Measurements from ENCODE around the gene TMTC2.

Gene TMTC2

DNA sequence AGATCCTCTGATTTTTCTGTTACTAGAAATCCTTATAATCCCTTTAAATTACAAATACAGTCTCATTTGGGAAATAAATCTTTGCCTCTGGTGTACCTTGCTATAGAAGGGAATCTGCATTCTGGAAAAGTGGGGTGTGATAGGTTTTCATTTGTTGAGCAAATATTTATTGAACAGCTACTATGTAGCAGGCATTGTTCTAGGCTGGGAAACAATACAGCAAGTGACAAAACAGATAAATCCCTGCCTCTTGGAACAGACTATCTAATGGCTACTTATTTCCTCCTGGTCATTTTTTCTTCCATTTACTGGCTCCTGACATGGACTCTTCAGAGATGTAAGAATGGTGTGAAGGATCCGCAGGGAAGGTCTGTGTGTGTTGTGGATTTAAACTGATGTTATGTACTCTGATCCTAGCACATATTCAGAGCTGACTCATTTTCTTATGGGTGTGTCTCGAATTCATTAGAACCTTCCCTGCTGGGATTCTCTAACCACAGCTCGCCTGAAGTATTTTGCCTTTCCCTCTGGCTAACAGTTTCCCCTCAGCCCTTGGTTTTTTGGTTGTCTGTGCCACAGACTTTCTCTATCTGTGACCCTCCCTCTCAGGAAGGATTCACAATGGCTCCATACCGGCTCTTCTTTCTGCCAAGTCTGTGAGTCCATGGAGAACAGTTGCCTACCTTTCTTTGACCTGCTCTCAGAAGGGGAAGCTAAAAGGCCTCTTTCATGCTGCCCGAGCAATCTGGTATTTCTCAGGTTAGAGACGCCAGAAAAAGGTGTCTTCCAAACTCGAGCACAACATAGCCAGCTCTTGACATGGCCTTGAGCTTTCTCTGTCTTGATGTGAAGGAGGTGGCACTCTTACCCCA is 53.7 kb downstream of the TMTC2 start:
- peak; percentile 75 for DNase-seq (ENCODE audit: low spot score)
- no peak overlapping the region for H3K27ac ChIP-seq
- TF ChIP-seq CTCF (conservative IDR thresholded peaks at IDR 0.05; ENCODE audit: low read depth): no peak
- POLR2A ChIA-PET (ENCODE audit: low non-redundant PET): no interaction called here
- CTCF ChIA-PET: no interaction called here

DNA sequence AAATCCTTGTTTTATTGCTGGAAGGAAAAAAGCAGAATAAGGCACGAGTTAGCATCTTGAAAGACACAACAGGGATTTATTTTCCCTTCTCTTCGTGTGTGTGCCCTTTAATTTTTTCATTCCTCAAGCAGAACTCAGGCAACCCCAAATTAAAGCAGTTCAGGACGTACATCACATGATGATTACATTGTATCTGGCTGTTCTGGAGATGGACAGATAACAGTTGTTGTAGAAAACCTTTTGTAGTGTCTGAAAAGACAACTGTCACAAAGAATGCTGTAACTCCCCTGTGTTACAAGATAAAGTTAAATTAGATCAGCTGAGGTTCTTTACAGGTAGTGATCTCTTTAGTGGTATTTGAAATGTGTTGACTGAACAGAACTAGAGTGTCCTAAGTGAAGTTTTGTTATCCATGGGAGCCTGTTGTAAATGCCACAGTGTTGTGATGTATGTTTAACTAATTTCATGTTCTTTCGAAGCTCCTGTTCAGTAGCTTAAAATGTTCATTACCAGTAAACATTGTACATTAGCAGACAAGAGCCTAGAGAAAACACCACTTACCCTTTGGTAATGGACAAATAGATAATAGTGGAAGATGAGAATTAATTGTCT is 58.5 kb downstream of the TMTC2 start:
- CTCF ChIA-PET: no interaction called here
- no peak overlapping the region for H3K27ac ChIP-seq
- DNase-seq (ENCODE audit: low spot score): no peak
- POLR2A ChIA-PET (ENCODE audit: low non-redundant PET): no interaction called here
- no peak for TF ChIP-seq CTCF (conservative IDR thresholded peaks at IDR 0.05; ENCODE audit: low read depth)

GRCh38 chr12:82745807-82746206 is 59.1 kb downstream of the TMTC2 start:
- H3K27ac ChIP-seq: no peak overlapping the region
- ChIA-PET POLR2A (ENCODE audit: low non-redundant PET) (no interaction called here), CTCF (no interaction called here)
- DNase-seq (ENCODE audit: low spot score): no peak
- no peak for TF ChIP-seq CTCF (conservative IDR thresholded peaks at IDR 0.05; ENCODE audit: low read depth)

- no peak overlapping the region for H3K27ac ChIP-seq
- no peak for DNase-seq (ENCODE audit: low spot score)
- TF ChIP-seq CTCF (conservative IDR thresholded peaks at IDR 0.05; ENCODE audit: low read depth): no peak
- POLR2A ChIA-PET (ENCODE audit: low non-redundant PET): no interaction called here
- CTCF ChIA-PET: interaction anchor here (0.5 kb wide), 1 partner anchor 28 kb away, joined by 4 read pairs; no protein-coding TSS in a partner anchor
These were observed 60.0 kb downstream of the TMTC2 start for GRCh38 chr12:82746668-82747067.

DNA sequence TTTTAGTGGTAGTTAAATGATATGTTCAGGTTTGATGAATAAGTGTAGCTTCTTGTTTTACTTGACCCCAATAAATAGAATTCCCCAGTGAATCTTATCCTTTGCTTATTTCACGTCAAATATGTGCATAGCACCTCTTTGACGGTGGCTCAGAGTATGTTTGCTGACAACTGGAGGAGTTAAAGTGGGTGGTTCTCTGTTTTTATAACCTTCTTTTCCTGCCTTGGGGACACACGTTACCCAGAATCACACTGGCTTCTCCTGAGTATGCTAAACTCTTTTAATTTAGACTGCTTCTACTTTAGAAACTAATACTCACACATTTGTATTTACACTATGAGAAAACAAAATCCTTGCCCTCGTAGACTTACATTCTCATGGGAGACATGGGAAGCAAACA is 62.3 kb downstream of the TMTC2 start:
- ChIA-PET CTCF (no interaction called here), POLR2A (ENCODE audit: low non-redundant PET) (no interaction called here)
- DNase-seq (ENCODE audit: low spot score): no peak
- H3K27ac ChIP-seq: no peak overlapping the region
- TF ChIP-seq CTCF (conservative IDR thresholded peaks at IDR 0.05; ENCODE audit: low read depth): no peak

DNA sequence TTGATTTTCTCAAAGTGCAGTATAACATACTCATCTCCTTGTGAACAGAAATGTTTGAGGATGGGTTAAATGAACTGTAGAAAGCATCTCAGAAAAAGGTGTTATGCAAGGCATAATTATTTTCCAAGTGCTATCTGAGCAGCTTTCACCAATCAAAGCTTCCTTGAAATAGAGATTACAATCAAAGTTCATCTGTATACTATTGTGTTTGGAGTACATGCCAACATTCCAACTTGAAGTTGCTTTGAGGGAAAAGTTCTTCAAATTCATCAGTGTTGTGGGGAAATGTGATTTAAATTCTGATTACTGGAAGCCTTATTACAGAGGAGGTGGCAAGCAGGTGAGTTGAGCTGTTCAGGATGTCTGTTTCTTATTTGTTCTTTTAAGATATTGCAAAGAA is 68.2 kb downstream of the TMTC2 start:
- ChIA-PET CTCF (interaction anchor here (0.5 to 0.7 kb wide), 4 partner anchors 336 to 1929 kb away, joined by 3 read pairs; no protein-coding TSS in a partner anchor), POLR2A (ENCODE audit: low non-redundant PET) (no interaction called here)
- no peak overlapping the region for H3K27ac ChIP-seq
- TF ChIP-seq CTCF (conservative IDR thresholded peaks at IDR 0.05; ENCODE audit: low read depth): no peak
- no peak for DNase-seq (ENCODE audit: low spot score)

Data from RWPE1 (cell line).